Ishikawa (cell line): ENCODE data around the gene FAM217B.
A peak's percentile ranks its signal among the peaks of the same experiment; 100 is the strongest.

Experiments used
- CEBPB ChIP-seq: IDR thresholded peaks from 2 replicates; pipeline ENCODE4 v1.6.1; 2012
- CREB1 ChIP-seq: IDR thresholded peaks from 2 replicates; pipeline ENCODE4 v1.6.1; 2012; ENCODE audit warnings: low read depth
- EGR1 ChIP-seq: IDR thresholded peaks from 2 replicates; pipeline ENCODE4 v1.6.1; 2012
- EP300 ChIP-seq: IDR thresholded peaks from 2 replicates; pipeline ENCODE4 v1.6.1; 2012; ENCODE audit warnings: borderline replicate concordance
- FOXM1 ChIP-seq: IDR thresholded peaks from 2 replicates; pipeline ENCODE4 v1.6.1; 2012; ENCODE audit warnings: low read depth, borderline replicate concordance
- MAX ChIP-seq: IDR thresholded peaks from 2 replicates; pipeline ENCODE4 v1.6.1; 2012
- NFIC ChIP-seq: IDR thresholded peaks from 2 replicates; pipeline ENCODE4 v1.6.1; 2012
- RAD21 ChIP-seq: IDR thresholded peaks from 2 replicates; pipeline ENCODE4 v1.6.1; 2012; ENCODE audit warnings: low read depth
- REST ChIP-seq: IDR thresholded peaks from 2 replicates; pipeline ENCODE4 v1.6.1; 2012; ENCODE audit warnings: low read depth, mild to moderate bottlenecking
- TAF1 ChIP-seq: IDR thresholded peaks from 2 replicates; pipeline ENCODE4 v1.6.1; 2012; ENCODE audit warnings: low read depth, mild to moderate bottlenecking
- TCF12 ChIP-seq: IDR thresholded peaks from 2 replicates; pipeline ENCODE4 v1.6.1; 2012; ENCODE audit warnings: low read depth
- TEAD4 ChIP-seq: IDR thresholded peaks from 2 replicates; pipeline ENCODE4 v1.6.1; 2012
- USF1 ChIP-seq: IDR thresholded peaks from 2 replicates; pipeline ENCODE4 v1.6.1; 2012
- YY1 ChIP-seq: IDR thresholded peaks from 2 replicates; pipeline ENCODE4 v1.6.1; 2012; ENCODE audit warnings: low read depth
- ZBTB7A ChIP-seq: IDR thresholded peaks from 2 replicates; pipeline ENCODE4 v1.6.1; 2012; ENCODE audit warnings: low read depth

FAM217B gene

GRCh38 chr20:59938221-59938620 is 2.0 kb upstream of the FAM217B start:
- no peak for TF ChIP-seq MAX
- no peak for TF ChIP-seq TCF12

- TF ChIP-seq CEBPB (no peak), MAX (no peak), FOXM1 (no peak), TCF12 (no peak), REST (no peak), TEAD4 (no peak), YY1 (no peak), EP300 (no peak), USF1 (no peak), TAF1 (no peak), EGR1 (no peak), CREB1 (no peak), ZBTB7A (no peak), RAD21 (no peak), NFIC (no peak)
Measured at GRCh38 chr20:59938696-59939051, 1.5 kb upstream of the FAM217B start.

- no peak for TF ChIP-seq REST
- TF ChIP-seq MAX = peak; percentile 91
Measured at GRCh38 chr20:59939052-59939878, 924 bp upstream of the FAM217B start.

- TF ChIP-seq TAF1 = no peak
- TF ChIP-seq USF1 = no peak
- TF ChIP-seq FOXM1 = no peak
- no peak for TF ChIP-seq TEAD4
- TF ChIP-seq ZBTB7A = no peak
- TF ChIP-seq YY1 = no peak
- TF ChIP-seq NFIC = no peak
- TF ChIP-seq CREB1 = no peak
- TF ChIP-seq EGR1 = no peak
- no peak for TF ChIP-seq REST
- TF ChIP-seq EP300 = no peak
- no peak for TF ChIP-seq TCF12
- TF ChIP-seq CEBPB = no peak
- TF ChIP-seq MAX = no peak
- TF ChIP-seq RAD21 = no peak
Measured at GRCh38 chr20:59939879-59940128, 385 bp upstream of the FAM217B start.

GRCh38 chr20:59940956-59941294 is 736 bp downstream of the FAM217B start:
- TF ChIP-seq CREB1 (no peak), YY1 (no peak), USF1 (no peak), RAD21 (no peak), EP300 (no peak), EGR1 (no peak), MAX (no peak), CEBPB (no peak), REST (no peak), TCF12 (no peak), FOXM1 (no peak)
